Prostate gland (tissue), 2 donors: Measurements from ENCODE around the gene LRGUK.

Experiments
- CTCF ChIP-seq, 4 experiments: fragments of 200-600 bp in 2 of 4; fragments of 450-650 bp in 2 of 4; sonication (generic) in 2 of 4; IDR thresholded peaks; 1 replicate in 3 of 4; 2 replicates in 1 of 4; pipeline ENCODE4 v1.5.1; 2016 to 2019; ENCODE audit warnings: antibody characterized with exemption in 4 of 4, mild to moderate bottlenecking in 2 of 4, moderate library complexity in 2 of 4
- POLR2A ChIP-seq: fragments of 450-650 bp; IDR thresholded peaks from one replicate; pipeline ENCODE4 v1.6.1; 2016; ENCODE audit warnings: antibody characterized with exemption, mild to moderate bottlenecking

GRCh38 chr7:134129856-134130523 is 2.9 kb downstream of the LRGUK start:
- TF ChIP-seq CTCF (IDR thresholded peaks at IDR 0.05), result no peak
- no peak for TF ChIP-seq POLR2A
